Measurements from ENCODE around the gene POU2AF1. TPM values are rescaled to one million over a fixed set of nuclear protein-coding genes. Genes with fewer than 3 reads are reported as not detected.

Gene POU2AF1, protein sequence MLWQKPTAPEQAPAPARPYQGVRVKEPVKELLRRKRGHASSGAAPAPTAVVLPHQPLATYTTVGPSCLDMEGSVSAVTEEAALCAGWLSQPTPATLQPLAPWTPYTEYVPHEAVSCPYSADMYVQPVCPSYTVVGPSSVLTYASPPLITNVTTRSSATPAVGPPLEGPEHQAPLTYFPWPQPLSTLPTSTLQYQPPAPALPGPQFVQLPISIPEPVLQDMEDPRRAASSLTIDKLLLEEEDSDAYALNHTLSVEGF
- total RNA-seq (ENCODE audit: unreplicated experiment), result not detected
- long read RNA-seq, result 0 reads

DNA sequence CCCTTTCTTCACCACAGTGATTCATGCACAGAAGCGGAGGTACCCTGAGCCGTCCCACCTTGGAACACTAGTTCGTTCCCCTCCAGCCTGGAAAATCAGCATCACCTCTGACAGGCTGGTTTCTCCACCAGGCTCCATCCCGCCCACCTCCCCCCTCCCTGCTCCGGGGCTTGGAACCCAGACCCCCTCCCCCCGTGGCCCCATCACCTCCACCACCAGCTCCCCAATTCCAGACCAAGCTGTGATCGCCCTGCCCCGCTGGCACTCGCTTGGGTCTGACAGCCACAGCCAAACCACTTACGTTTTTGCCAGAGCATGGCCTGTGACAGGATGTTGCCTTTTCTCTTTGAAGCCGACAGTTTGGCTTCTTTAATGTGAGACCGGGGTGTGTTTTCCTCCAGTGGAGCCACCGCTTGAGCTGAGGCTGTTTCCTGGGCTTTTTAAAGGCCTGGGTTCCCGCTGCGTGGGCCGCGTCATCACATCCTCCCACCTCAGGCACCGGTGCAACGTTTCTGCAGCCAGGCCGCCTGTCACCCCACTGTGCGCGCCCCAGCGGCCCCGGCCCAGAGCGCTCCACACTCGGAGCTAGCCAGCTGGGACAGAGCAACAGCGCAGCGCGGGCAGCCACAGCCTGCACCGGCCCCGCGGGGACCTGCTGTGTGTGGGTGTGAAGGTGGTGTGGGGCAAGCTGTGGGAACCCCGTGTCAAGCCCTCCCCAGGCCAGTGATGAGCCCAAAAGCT is at the start of gene POU2AF1:
TSS of gene POU2AF1 (minus strand) at position 415 of the 741 bp plus-strand sequence. CDS start at position 317, 98 bp downstream.
- H3K4me3 Mint-ChIP-seq (ENCODE audit: unreplicated experiment), result no peak within 1 kb of the TSS
- H3K36me3 Mint-ChIP-seq (ENCODE audit: unreplicated experiment), result peaks cover 4% of the 10 kb centered on the region
- TF ChIP-seq, protein P1, sequence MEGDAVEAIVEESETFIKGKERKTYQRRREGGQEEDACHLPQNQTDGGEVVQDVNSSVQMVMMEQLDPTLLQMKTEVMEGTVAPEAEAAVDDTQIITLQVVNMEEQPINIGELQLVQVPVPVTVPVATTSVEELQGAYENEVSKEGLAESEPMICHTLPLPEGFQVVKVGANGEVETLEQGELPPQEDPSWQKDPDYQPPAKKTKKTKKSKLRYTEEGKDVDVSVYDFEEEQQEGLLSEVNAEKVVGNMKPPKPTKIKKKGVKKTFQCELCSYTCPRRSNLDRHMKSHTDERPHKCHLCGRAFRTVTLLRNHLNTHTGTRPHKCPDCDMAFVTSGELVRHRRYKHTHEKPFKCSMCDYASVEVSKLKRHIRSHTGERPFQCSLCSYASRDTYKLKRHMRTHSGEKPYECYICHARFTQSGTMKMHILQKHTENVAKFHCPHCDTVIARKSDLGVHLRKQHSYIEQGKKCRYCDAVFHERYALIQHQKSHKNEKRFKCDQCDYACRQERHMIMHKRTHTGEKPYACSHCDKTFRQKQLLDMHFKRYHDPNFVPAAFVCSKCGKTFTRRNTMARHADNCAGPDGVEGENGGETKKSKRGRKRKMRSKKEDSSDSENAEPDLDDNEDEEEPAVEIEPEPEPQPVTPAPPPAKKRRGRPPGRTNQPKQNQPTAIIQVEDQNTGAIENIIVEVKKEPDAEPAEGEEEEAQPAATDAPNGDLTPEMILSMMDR (IDR thresholded peaks at IDR 0.05; ENCODE audit: partially characterized antibody, unreplicated experiment), result no peak
- H3K4me1 Mint-ChIP-seq (ENCODE audit: low read depth, unreplicated experiment), result no peaks in the 10 kb centered on the region
- H3K27ac Mint-ChIP-seq (ENCODE audit: unreplicated experiment), result no peak within 1 kb of the TSS
- H3K27me3 Mint-ChIP-seq (ENCODE audit: unreplicated experiment), result peaks cover 3% of the 10 kb centered on the region
- no peak for DNase-seq
- peaks cover 3% of the 10 kb centered on the region for H3K9me3 Mint-ChIP-seq (ENCODE audit: unreplicated experiment)

DNA sequence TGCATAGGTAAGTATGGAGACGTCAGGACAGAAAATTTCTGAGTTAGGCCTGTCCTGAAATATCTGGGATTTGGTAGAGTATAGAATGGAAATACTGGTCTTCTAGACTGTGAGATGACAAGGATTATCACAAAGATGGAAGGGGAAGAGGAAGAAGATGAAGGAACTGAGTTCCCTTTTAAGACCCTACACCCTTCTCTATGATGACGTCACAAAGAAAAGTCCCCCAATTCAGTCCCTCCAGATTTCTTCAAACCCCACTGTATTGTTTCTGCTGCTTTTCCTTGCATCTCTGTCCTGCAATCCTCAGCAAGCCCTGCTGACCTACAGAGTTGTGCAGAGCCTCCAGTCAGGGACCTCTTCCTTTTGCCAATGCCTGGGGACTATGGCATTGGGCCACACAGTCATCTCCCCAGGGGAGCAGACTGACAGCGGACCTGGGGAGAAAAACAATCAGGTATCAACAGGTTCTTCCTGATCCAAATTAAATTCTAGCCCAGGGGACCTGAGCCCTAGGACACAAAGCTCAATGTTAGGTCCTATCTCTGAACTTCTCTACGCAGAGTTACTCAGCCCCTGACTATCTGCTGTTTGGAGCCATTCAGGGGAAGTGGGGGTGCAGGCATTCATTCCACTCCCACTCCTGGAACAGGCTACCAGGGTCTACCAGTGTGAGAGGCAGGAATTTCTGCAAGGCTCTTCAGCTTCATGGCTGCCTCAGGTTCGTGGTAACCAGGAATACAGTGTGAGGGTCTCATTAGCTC is 49.2 kb upstream of the POU2AF1 start:
- TF ChIP-seq, protein P1 (IDR thresholded peaks at IDR 0.05; ENCODE audit: partially characterized antibody, unreplicated experiment), result no peak

DNA sequence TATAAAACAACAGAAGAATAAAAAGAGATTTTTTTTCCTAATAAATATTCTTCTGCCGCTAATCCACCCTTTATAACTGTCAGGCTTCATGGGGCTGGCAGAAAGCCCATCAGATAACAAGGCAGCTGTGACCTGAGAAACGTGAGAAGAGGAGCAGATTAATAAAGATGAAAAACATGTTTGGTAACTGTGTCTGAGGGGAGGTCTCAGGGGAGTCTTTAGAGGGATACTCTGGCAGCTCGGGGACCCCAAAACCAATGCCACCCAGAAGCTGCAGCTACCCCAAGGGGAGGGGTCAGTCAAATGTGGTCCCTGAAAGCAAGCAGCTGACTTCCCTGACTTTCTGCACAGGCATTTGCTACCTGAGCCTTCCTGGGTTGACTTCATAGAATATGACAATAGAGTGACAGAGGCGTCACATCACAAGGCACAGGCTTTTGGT is 48.4 kb upstream of the POU2AF1 start:
- Mint-ChIP-seq H3K36me3 (ENCODE audit: unreplicated experiment) (no peaks in the 10 kb centered on the region), H3K27ac (ENCODE audit: unreplicated experiment) (no peak overlapping the region), H3K27me3 (ENCODE audit: unreplicated experiment) (no peaks in the 10 kb centered on the region), H3K4me3 (ENCODE audit: unreplicated experiment) (no peak overlapping the region), H3K4me1 (ENCODE audit: low read depth, unreplicated experiment) (no peaks in the 10 kb centered on the region), H3K9me3 (ENCODE audit: unreplicated experiment) (no peaks in the 10 kb centered on the region)
- DNase-seq, result no peak
- TF ChIP-seq, protein P1 (IDR thresholded peaks at IDR 0.05; ENCODE audit: partially characterized antibody, unreplicated experiment), result no peak

More for the DNA sequence above, 49.2 kb upstream of the POU2AF1 start:
- no peaks in the 10 kb centered on the region for H3K27me3 Mint-ChIP-seq (ENCODE audit: unreplicated experiment)
- H3K9me3 Mint-ChIP-seq (ENCODE audit: unreplicated experiment), result no peaks in the 10 kb centered on the region
- H3K27ac Mint-ChIP-seq (ENCODE audit: unreplicated experiment), result no peak overlapping the region
- no peak overlapping the region for H3K4me3 Mint-ChIP-seq (ENCODE audit: unreplicated experiment)
- no peaks in the 10 kb centered on the region for H3K36me3 Mint-ChIP-seq (ENCODE audit: unreplicated experiment)
- no peak for DNase-seq
- H3K4me1 Mint-ChIP-seq (ENCODE audit: low read depth, unreplicated experiment), result no peaks in the 10 kb centered on the region

DNA sequence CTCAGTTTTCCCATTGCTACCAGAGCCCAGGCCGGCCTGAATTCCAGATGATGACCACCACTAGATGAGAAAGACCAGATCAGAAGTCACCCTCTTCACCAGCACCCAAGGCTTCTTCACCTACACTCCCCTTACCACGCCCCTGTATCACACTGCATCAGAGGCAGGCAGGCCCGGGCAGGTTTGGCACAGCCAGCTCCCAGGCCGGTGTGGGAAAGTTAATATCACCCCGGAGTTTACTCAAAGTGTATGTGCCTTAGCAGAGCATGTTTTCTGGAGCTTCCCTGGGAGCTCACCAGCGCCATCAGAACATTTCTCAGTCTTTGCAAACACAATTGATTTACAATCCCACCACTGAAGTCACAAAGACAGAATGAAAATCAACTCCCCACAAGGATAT is 47.5 kb upstream of the POU2AF1 start:
- Mint-ChIP-seq H3K27ac (ENCODE audit: unreplicated experiment) (no peak overlapping the region), H3K27me3 (ENCODE audit: unreplicated experiment) (no peaks in the 10 kb centered on the region), H3K4me1 (ENCODE audit: low read depth, unreplicated experiment) (no peaks in the 10 kb centered on the region), H3K36me3 (ENCODE audit: unreplicated experiment) (no peaks in the 10 kb centered on the region), H3K9me3 (ENCODE audit: unreplicated experiment) (no peaks in the 10 kb centered on the region), H3K4me3 (ENCODE audit: unreplicated experiment) (no peak overlapping the region)
- TF ChIP-seq, protein P1 (IDR thresholded peaks at IDR 0.05; ENCODE audit: partially characterized antibody, unreplicated experiment), result no peak
- DNase-seq, result no peak
